Ovary (tissue), 3 donors: ENCODE results near the gene UST.

Source experiments
- POLR2A ChIP-seq: fragments of 450-650 bp; IDR thresholded peaks from one replicate; pipeline ENCODE4 v1.6.1; 2017; ENCODE audit warnings: antibody characterized with exemption, mild to moderate bottlenecking, moderate library complexity
- TF ChIP-seq, protein P1 (sequence below), 3 donors: fragments of 450-650 bp in 2 of 3; fragments of 200-600 bp in 1 of 3; IDR thresholded peaks; one replicate each; pipeline versions ENCODE4 v1.5.1 to v1.8.0; 2016 to 2022; ENCODE audit warnings: antibody characterized with exemption in 3 of 3, mild to moderate bottlenecking in 1 of 3
- donor health status: DM: no; HTN: no; CAD: no.

DNA sequence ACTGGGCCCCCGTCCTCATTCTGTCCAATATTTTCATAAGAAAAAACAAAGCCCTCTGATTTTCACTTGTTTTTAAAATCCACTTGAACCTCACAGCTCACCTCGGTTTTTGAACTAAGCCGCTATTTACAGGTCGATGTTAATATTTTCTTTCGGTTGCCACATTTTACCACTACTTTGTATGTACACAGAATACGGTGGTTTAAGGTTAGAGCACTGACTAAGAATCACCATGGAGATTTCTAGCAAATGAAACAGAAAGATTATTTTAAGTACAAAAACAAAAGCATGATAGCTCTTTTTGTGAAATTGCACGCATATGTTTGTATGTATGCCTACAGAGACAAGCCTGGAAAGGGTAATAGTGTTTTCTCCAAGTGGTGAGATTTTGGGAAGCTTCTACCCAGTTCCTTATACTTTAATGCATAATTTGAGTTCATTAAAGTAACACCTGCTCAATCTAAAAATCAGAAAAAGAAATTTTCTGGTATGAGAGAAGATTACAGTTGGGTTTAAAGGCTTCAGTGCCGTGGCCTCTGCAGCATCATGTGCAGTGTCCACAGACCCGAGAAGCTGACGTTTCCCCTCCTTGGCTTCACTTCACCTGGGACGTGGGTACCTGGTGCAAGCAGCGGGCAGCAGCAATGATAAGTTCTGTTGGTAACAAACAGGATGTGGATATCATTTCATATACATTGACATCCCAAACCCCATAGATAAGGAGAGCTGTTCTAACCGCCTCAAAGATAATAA is 144.0 kb downstream of the UST start:
- TF ChIP-seq POLR2A, result no peak
- TF ChIP-seq, protein P1, sequence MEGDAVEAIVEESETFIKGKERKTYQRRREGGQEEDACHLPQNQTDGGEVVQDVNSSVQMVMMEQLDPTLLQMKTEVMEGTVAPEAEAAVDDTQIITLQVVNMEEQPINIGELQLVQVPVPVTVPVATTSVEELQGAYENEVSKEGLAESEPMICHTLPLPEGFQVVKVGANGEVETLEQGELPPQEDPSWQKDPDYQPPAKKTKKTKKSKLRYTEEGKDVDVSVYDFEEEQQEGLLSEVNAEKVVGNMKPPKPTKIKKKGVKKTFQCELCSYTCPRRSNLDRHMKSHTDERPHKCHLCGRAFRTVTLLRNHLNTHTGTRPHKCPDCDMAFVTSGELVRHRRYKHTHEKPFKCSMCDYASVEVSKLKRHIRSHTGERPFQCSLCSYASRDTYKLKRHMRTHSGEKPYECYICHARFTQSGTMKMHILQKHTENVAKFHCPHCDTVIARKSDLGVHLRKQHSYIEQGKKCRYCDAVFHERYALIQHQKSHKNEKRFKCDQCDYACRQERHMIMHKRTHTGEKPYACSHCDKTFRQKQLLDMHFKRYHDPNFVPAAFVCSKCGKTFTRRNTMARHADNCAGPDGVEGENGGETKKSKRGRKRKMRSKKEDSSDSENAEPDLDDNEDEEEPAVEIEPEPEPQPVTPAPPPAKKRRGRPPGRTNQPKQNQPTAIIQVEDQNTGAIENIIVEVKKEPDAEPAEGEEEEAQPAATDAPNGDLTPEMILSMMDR (IDR thresholded peaks at IDR 0.05), result no peak
